HL-60 (cell line): Measurements from ENCODE around the gene RAB9B.

Source experiments
- GABPA ChIP-seq: IDR thresholded peaks from 2 replicates; pipeline ENCODE4 v1.6.1; 2012; ENCODE audit warnings: low read depth
- POLR2AphosphoS5 ChIP-seq: IDR thresholded peaks from 2 replicates; pipeline ENCODE4 v1.6.1; 2012; ENCODE audit warnings: low read depth
- SPI1 ChIP-seq: IDR thresholded peaks from 2 replicates; pipeline ENCODE4 v1.6.1; 2012; ENCODE audit warnings: low read depth, mild to moderate bottlenecking, borderline replicate concordance
- TF ChIP-seq, protein P1 (sequence below): IDR thresholded peaks from one replicate; pipeline ENCODE4 v1.5.1; 2011; ENCODE audit warnings: low read length, control low read depth, inconsistent platforms; ENCODE audit not compliant: insufficient read depth
- TF ChIP-seq, protein P2 (sequence below): IDR thresholded peaks from 2 replicates; pipeline ENCODE4 v1.6.1; 2012; ENCODE audit warnings: low read depth; ENCODE audit not compliant: insufficient replicate concordance

DNA sequence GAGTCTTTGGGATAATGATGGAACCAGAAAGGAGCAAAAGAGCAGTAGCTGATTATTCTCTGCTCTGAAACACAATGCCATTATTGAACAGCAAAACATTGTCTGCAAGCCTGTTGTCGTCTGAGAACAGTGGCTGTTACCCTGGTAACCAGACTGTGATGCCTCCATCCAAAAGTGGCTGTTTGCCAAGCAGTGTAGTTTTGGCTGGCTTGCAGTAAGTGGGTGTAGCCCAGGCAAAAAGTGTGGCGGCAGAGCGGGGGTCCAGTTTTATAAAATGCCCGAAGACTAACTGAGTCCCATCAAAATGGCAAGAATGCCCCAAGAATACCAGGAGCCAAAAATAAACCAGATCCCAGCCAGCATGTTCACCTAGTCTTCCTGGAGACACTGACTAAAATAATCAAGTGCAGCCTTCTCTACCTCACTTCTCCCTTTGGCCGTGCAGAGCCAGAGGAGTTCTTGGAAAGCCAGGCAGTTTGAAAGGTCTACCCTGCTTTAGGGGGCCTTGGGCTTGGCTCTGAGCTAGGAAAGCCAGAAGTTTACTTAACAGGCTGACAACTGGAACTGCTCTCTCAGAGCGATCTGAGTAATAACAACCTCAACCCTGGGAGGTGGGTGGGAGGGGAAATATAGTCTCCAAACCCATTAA, 52.8 kb downstream of the RAB9B start:
- TF ChIP-seq, protein P1, sequence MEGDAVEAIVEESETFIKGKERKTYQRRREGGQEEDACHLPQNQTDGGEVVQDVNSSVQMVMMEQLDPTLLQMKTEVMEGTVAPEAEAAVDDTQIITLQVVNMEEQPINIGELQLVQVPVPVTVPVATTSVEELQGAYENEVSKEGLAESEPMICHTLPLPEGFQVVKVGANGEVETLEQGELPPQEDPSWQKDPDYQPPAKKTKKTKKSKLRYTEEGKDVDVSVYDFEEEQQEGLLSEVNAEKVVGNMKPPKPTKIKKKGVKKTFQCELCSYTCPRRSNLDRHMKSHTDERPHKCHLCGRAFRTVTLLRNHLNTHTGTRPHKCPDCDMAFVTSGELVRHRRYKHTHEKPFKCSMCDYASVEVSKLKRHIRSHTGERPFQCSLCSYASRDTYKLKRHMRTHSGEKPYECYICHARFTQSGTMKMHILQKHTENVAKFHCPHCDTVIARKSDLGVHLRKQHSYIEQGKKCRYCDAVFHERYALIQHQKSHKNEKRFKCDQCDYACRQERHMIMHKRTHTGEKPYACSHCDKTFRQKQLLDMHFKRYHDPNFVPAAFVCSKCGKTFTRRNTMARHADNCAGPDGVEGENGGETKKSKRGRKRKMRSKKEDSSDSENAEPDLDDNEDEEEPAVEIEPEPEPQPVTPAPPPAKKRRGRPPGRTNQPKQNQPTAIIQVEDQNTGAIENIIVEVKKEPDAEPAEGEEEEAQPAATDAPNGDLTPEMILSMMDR, result no peak
- TF ChIP-seq GABPA (no peak), POLR2AphosphoS5 (no peak), SPI1 (no peak)
- TF ChIP-seq, protein P2, sequence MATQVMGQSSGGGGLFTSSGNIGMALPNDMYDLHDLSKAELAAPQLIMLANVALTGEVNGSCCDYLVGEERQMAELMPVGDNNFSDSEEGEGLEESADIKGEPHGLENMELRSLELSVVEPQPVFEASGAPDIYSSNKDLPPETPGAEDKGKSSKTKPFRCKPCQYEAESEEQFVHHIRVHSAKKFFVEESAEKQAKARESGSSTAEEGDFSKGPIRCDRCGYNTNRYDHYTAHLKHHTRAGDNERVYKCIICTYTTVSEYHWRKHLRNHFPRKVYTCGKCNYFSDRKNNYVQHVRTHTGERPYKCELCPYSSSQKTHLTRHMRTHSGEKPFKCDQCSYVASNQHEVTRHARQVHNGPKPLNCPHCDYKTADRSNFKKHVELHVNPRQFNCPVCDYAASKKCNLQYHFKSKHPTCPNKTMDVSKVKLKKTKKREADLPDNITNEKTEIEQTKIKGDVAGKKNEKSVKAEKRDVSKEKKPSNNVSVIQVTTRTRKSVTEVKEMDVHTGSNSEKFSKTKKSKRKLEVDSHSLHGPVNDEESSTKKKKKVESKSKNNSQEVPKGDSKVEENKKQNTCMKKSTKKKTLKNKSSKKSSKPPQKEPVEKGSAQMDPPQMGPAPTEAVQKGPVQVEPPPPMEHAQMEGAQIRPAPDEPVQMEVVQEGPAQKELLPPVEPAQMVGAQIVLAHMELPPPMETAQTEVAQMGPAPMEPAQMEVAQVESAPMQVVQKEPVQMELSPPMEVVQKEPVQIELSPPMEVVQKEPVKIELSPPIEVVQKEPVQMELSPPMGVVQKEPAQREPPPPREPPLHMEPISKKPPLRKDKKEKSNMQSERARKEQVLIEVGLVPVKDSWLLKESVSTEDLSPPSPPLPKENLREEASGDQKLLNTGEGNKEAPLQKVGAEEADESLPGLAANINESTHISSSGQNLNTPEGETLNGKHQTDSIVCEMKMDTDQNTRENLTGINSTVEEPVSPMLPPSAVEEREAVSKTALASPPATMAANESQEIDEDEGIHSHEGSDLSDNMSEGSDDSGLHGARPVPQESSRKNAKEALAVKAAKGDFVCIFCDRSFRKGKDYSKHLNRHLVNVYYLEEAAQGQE, result no peak
